H1 (cell line): Measurements from ENCODE around the gene LRRC26. TPM values are rescaled to one million over a fixed set of nuclear protein-coding genes. Genes with fewer than 3 reads are reported as not detected.

Experiments
- CTCF ChIA-PET: fragments of 300-600 bp; sonication (Branson Sonifier 250); formaldehyde crosslinking; loops from one replicate; lab custom pipeline; 2021; ENCODE audit not compliant: partially characterized antibody; lab: Charles Lee
- POLR2A ChIA-PET: fragments of 300-600 bp; sonication (Branson Sonifier 250); formaldehyde crosslinking; loops from one replicate; lab custom pipeline; 2021; ENCODE audit warnings: inconsistent platforms; ENCODE audit not compliant: partially characterized antibody; lab: Charles Lee
- DNase-seq, 2 experiments: peaks; one replicate each; pipeline versions ENCODE4 v3.0.0 to v3.0.0-alpha.2; 2010 to 2022; ENCODE audit warnings: low spot score in 2 of 2, low read depth in 1 of 2, mixed read lengths in 1 of 2
- FAIRE-seq: peaks from 2 replicates; lab custom pipeline; 2011; peaks lifted over from hg19 to GRCh38; lab: Jason Lieb, UNC
- H2AFZ ChIP-seq: 2 replicates; pipeline ENCODE4 v1.8.1; 2012; ENCODE audit warnings: low read length, inconsistent platforms
- H2AK5ac ChIP-seq: 2 replicates; pipeline ENCODE4 v1.6.1; 2013; ENCODE audit warnings: low read depth, low read length
- H2BK120ac ChIP-seq: replicated peaks from 2 replicates; pipeline ENCODE3; 2013; ENCODE audit warnings: low read depth, low read length, inconsistent platforms
- H2BK12ac ChIP-seq: 2 replicates; pipeline ENCODE4 v1.6.1; 2013; ENCODE audit warnings: low read depth, low read length
- H2BK15ac ChIP-seq: 2 replicates; pipeline ENCODE4 v1.6.1; 2013; ENCODE audit warnings: low read length
- H2BK20ac ChIP-seq: 2 replicates; pipeline ENCODE4 v1.6.1; 2013; ENCODE audit warnings: low read length
- H2BK5ac ChIP-seq: 2 replicates; pipeline ENCODE4 v1.6.1; 2013; ENCODE audit warnings: low read depth, low read length
- H3K14ac ChIP-seq: 2 replicates; pipeline ENCODE4 v1.6.1; 2013; ENCODE audit warnings: inconsistent platforms; ENCODE audit not compliant: insufficient read length
- H3K18ac ChIP-seq: 2 replicates; pipeline ENCODE4 v1.6.1; 2013; ENCODE audit warnings: low read length; ENCODE audit errors: extremely low read depth
- H3K23ac ChIP-seq: 2 replicates; pipeline ENCODE4 v1.6.1; 2013; ENCODE audit warnings: inconsistent platforms; ENCODE audit not compliant: insufficient read length
- H3K23me2 ChIP-seq: 2 replicates; pipeline ENCODE4 v1.6.1; 2013; ENCODE audit warnings: low read depth, low read length
- H3K27ac ChIP-seq: 2 replicates; pipeline ENCODE4 v1.6.1; 2011; ENCODE audit warnings: low read depth, low read length, inconsistent platforms
- H3K27me3 ChIP-seq, 4 experiments: replicated peaks in 1 of 4; 1 replicate in 1 of 4; 2 replicates in 3 of 4; pipeline versions ENCODE4 v1.6.1 to v1.8.1; 2011 to 2013; ENCODE audit warnings: low read length in 3 of 4, mild to moderate bottlenecking in 3 of 4, inconsistent platforms in 2 of 4, mixed read lengths in 2 of 4, moderate library complexity in 1 of 4; ENCODE audit not compliant: control insufficient read depth in 3 of 4, insufficient read depth in 3 of 4; ENCODE audit errors: extremely low read depth in 1 of 4
- H3K36me3 ChIP-seq, 4 experiments: 2 replicates each; pipeline versions ENCODE4 v1.6.1 to v1.8.1; 2011 to 2013; ENCODE audit warnings: mild to moderate bottlenecking in 4 of 4, low read length in 3 of 4, moderate library complexity in 2 of 4, control low read depth in 1 of 4, inconsistent platforms in 1 of 4; ENCODE audit not compliant: insufficient read depth in 4 of 4, control insufficient read depth in 2 of 4
- H3K4ac ChIP-seq: replicated peaks from 2 replicates; pipeline ENCODE3; 2013; ENCODE audit warnings: low read length, low read depth, mixed read lengths, inconsistent platforms; ENCODE audit not compliant: insufficient read length
- H3K4me1 ChIP-seq, 4 experiments: replicated peaks in 1 of 4; 1 replicate in 1 of 4; 2 replicates in 3 of 4; pipeline versions ENCODE4 v1.6.1 to v1.8.1; 2011 to 2013; ENCODE audit warnings: low read length in 3 of 4, inconsistent platforms in 2 of 4, mixed read lengths in 1 of 4; ENCODE audit not compliant: insufficient read depth in 4 of 4, control insufficient read depth in 3 of 4
- H3K4me2 ChIP-seq, 2 experiments: 2 replicates each; pipeline versions ENCODE4 v1.6.1 to v1.8.1; 2011 to 2013; ENCODE audit warnings: low read depth in 2 of 2, low read length in 2 of 2, control low read depth in 1 of 2, inconsistent platforms in 1 of 2, mild to moderate bottlenecking in 1 of 2; ENCODE audit not compliant: insufficient read depth in 1 of 2
- H3K4me3 ChIP-seq, 4 experiments: fragments of 200-600, 300-600 bp in 1 of 4; sonication (generic), shearing (Covaris generic), sonication (Bioruptor Twin) in 1 of 4; 2 replicates each; pipeline versions ENCODE4 v1.5.1 to v1.8.1; 2011 to 2016; ENCODE audit warnings: low read length in 4 of 4, low read depth in 3 of 4, control low read depth in 2 of 4, inconsistent platforms in 2 of 4, mild to moderate bottlenecking in 2 of 4, mixed read lengths in 1 of 4, moderate library complexity in 1 of 4; ENCODE audit not compliant: insufficient read depth in 2 of 4; ENCODE audit errors: extremely low read depth in 1 of 4
- H3K56ac ChIP-seq: replicated peaks from 2 replicates; pipeline ENCODE3; 2013; ENCODE audit warnings: low read depth, mild to moderate bottlenecking, mixed read lengths, low read length, inconsistent platforms; ENCODE audit not compliant: insufficient read length
- H3K79me1 ChIP-seq: 2 replicates; pipeline ENCODE4 v1.6.1; 2013; ENCODE audit warnings: low read depth, low read length, control low read depth
- H3K79me2 ChIP-seq, 2 experiments: 2 replicates each; pipeline versions ENCODE4 v1.6.1 to v1.8.1; 2012 to 2013; ENCODE audit warnings: low read length in 2 of 2, mild to moderate bottlenecking in 2 of 2, inconsistent platforms in 1 of 2; ENCODE audit not compliant: insufficient read depth in 2 of 2, control insufficient read depth in 1 of 2
- H3K9ac ChIP-seq, 4 experiments: replicated peaks in 1 of 4; 1 replicate in 1 of 4; 2 replicates in 3 of 4; pipeline versions ENCODE4 v1.6.1 to v1.8.1; 2011 to 2013; ENCODE audit warnings: low read depth in 3 of 4, low read length in 3 of 4, control low read depth in 2 of 4, mild to moderate bottlenecking in 2 of 4, moderate library complexity in 2 of 4, inconsistent platforms in 1 of 4; ENCODE audit errors: extremely low read depth in 1 of 4
- H3K9me3 ChIP-seq, 2 experiments: 2 replicates each; pipeline versions ENCODE4 v1.6.1 to v1.8.1; 2012 to 2013; ENCODE audit warnings: mild to moderate bottlenecking in 2 of 2, moderate library complexity in 2 of 2, control low read depth in 1 of 2, inconsistent platforms in 1 of 2, low read depth in 1 of 2, low read length in 1 of 2, mixed read lengths in 1 of 2; ENCODE audit not compliant: insufficient read depth in 2 of 2
- H4K20me1 ChIP-seq, 2 experiments: replicated peaks in 1 of 2; 2 replicates each; pipeline versions ENCODE3 to v1.8.1; 2011 to 2013; ENCODE audit warnings: inconsistent platforms in 2 of 2, low read length in 2 of 2, mild to moderate bottlenecking in 1 of 2; ENCODE audit not compliant: insufficient read depth in 2 of 2, control insufficient read depth in 1 of 2
- H4K5ac ChIP-seq: 2 replicates; pipeline ENCODE4 v1.6.1; 2013; ENCODE audit warnings: low read length, low read depth, mixed read lengths, inconsistent platforms; ENCODE audit not compliant: insufficient read length
- H4K8ac ChIP-seq: 2 replicates; pipeline ENCODE4 v1.8.0; 2013; ENCODE audit warnings: mild to moderate bottlenecking, moderate library complexity, low read length, inconsistent platforms; ENCODE audit not compliant: insufficient read depth; ENCODE audit errors: extremely low read depth
- H4K91ac ChIP-seq: replicated peaks from 2 replicates; pipeline ENCODE3; 2013; ENCODE audit warnings: low read length, mixed read lengths, inconsistent platforms; ENCODE audit not compliant: insufficient read length
- BRCA1 ChIP-seq: IDR thresholded peaks from 2 replicates; pipeline ENCODE4 v1.6.1; 2012; ENCODE audit warnings: low read depth, low read length, improper control_type of control experiment
- TAF7 ChIP-seq: optimal IDR thresholded peaks from 2 replicates; pipeline ENCODE3; 2011; ENCODE audit warnings: low read depth, mild to moderate bottlenecking, inconsistent platforms, low read length, moderate library complexity, borderline replicate concordance
- YY1 ChIP-seq: IDR thresholded peaks from 2 replicates; pipeline ENCODE4 v1.6.1; 2011; ENCODE audit warnings: low read depth, mild to moderate bottlenecking, low read length
- WGBS, 2 experiments: shearing (Covaris generic) in 1 of 2; methylation state at CpG; one replicate each; pipeline versions ENCODE4 v1.1.6 to v1.1.7; 2013 to 2015; ENCODE audit warnings: low lambda C conversion rate in 2 of 2, mixed read lengths in 2 of 2, inconsistent platforms in 1 of 2, low coverage in 1 of 2, missing lambda C conversion rate in 1 of 2; ENCODE audit not compliant: insufficient replicate concordance in 2 of 2, insufficient coverage in 1 of 2, insufficient read length in 1 of 2; ENCODE audit errors: extremely low coverage in 1 of 2, missing lambda C conversion rate in 1 of 2; 5-methylcytosine and 5-hydroxymethylcytosine counted together
- polyA plus RNA-seq, 7 experiments: library from polyadenylated mRNA; depleted of rRNA in 3 of 7; stranded (reverse) in 5 of 7; unstranded in 2 of 7; fragments of >200 nt in 5 of 7; fragments of 200-250 nt in 2 of 7; gene quantifications; 1 replicate in 5 of 7; 2 replicates in 1 of 7; 4 replicates in 1 of 7; pipeline versions ENCODE4 v1.2.1 to v1.2.3, GENCODE V29; 2011 to 2013; ENCODE audit warnings: missing spikeins in 2 of 7, mixed read lengths in 2 of 7
- total RNA-seq: library from RNA; stranded (reverse); fragmentation: NEBNext Ultra II Directional; extraction: Animal tissue kit (Norgen Biotek cat#: 25700); gene quantifications from 2 replicates; pipeline ENCODE4 v1.2.1, GENCODE V29; 2021
- TF ChIP-seq, protein P1 (sequence below), 3 experiments: IDR thresholded peaks; 1 replicate in 2 of 3; 2 replicates in 1 of 3; pipeline versions ENCODE4 v1.5.1 to v1.6.1; 2011; ENCODE audit warnings: low read length in 3 of 3, mild to moderate bottlenecking in 3 of 3, inconsistent platforms in 2 of 3, low read depth in 1 of 3, moderate library complexity in 1 of 3; ENCODE audit not compliant: insufficient read depth in 1 of 3; ENCODE audit errors: control extremely low read depth in 1 of 3

Gene LRRC26
- total and polyA plus RNA-seq, 2 of the 8 experiments (the other 6 are each of a cell fraction or from before 2014, with no cell fraction given): 0.34 to 0.85 TPM

DNA sequence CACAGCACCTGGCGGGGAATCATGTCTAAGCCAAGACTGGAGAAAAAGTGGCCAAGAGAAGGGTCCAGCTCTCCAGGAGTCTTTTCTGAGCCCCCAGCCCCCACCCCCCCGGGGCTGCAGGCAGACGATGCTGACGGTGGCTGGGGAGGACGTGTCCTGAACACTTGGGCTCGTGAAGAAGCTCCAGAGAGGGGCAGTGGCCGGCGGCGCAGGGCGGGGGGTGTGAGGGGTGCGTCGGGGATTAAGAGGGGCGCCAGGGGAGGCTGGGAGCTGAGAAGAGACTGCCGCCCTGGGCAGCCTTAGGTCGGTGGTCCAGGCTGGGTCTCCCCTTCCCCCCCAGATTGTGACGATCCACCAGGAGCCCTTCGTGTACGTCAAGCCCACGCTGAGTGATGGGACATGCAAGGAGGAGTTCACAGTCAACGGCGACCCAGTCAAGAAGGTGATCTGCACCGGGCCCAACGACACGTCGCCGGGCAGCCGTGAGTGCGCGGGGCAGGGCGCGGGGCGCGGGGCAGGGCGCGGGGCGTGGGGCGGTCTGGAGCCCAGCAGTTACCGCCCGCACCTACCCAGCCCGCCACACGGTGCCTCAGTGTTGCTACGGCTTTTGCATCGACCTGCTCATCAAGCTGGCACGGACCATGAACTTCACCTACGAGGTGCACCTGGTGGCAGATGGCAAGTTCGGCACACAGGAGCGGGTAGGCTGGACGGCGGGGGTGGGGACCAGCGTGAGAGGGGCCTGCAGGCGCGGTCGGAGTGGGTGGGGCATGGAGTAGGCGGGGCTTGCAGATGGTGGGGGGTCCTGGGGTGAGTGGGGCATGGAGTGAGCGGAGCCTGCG lies 8.9 kb downstream of the LRRC26 start:
- Histone ChIP-seq H2BK5ac (no peak overlapping the region), H2BK20ac (no peak overlapping the region), H2AK5ac (no peak overlapping the region), H3K27ac (no peak overlapping the region), H2BK12ac (no peak overlapping the region), H2BK15ac (0 out of 2 replicates have a peak overlapping the region, but pooled peaks have one; percentile 40), H3K36me3 (no peaks in the 10 kb centered on the region), H2AFZ (no peak overlapping the region), H3K23me2 (peaks cover 10% of the 10 kb centered on the region; the same call in 1 of the 2 replicates), H4K5ac (no peak overlapping the region), H3K9me3 (no peaks in the 10 kb centered on the region)
- TF ChIP-seq BRCA1 (no peak), TAF7 (no peak), YY1 (no peak)
- TF ChIP-seq, protein P1, sequence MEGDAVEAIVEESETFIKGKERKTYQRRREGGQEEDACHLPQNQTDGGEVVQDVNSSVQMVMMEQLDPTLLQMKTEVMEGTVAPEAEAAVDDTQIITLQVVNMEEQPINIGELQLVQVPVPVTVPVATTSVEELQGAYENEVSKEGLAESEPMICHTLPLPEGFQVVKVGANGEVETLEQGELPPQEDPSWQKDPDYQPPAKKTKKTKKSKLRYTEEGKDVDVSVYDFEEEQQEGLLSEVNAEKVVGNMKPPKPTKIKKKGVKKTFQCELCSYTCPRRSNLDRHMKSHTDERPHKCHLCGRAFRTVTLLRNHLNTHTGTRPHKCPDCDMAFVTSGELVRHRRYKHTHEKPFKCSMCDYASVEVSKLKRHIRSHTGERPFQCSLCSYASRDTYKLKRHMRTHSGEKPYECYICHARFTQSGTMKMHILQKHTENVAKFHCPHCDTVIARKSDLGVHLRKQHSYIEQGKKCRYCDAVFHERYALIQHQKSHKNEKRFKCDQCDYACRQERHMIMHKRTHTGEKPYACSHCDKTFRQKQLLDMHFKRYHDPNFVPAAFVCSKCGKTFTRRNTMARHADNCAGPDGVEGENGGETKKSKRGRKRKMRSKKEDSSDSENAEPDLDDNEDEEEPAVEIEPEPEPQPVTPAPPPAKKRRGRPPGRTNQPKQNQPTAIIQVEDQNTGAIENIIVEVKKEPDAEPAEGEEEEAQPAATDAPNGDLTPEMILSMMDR (IDR thresholded peaks at IDR 0.05; ENCODE audit: control extremely low read depth in 1 of 3, insufficient read depth in 1 of 3, low read depth in 1 of 3, low read length in 3 of 3): peak in 1 of 3 experiments; percentile 9; a peak in 1 of 4 replicates
- TF ChIP-seq, all 59 proteins: peak for 1
- Histone ChIP-seq H3K79me2 (no peaks in the 10 kb centered on the region), H3K18ac (no peak overlapping the region; the same call in 1 of the 2 replicates), H3K27me3 (peaks cover 52 to 96% (median 89%) of the 10 kb centered on the region in 4 experiments), H3K23ac (no peak overlapping the region), H4K8ac (no peak overlapping the region), H3K79me1 (no peaks in the 10 kb centered on the region; the same call in 1 of the 2 replicates), H3K4me1 (peaks cover 0 to 13% (median 12%) of the 10 kb centered on the region in 4 experiments; a peak in 6 of 7 replicates), H3K56ac (no peak overlapping the region), H4K20me1 (peaks cover 0 to 20% of the 10 kb centered on the region in 2 experiments), H3K14ac (no peak overlapping the region), H4K91ac (no peak overlapping the region), H3K4me3 (peak overlapping the region in 1 of 4 experiments; percentile 38; a peak in 1 of 8 replicates), H3K4me2 (peak overlapping the region; percentile 50 to 90), H3K4ac (no peak overlapping the region), H3K9ac (no peak overlapping the region), H2BK120ac (no peak overlapping the region)
- peak in 1 of 2 experiments; percentile 76 for DNase-seq
- CTCF ChIA-PET: interaction anchor here (0.8 to 4.0 kb wide), 10 partner anchors 11 to 180 kb away, joined by 3 to 16 read pairs (median 4); partner anchors contain the start of genes CYSRT1, GRIN1 and TMEM210
- POLR2A ChIA-PET: interaction anchor here (1.2 to 2.0 kb wide), 2 partner anchors 16 to 80 kb away, joined by 3 to 5 read pairs; partner anchors contain the start of gene TUBB4B
- 58% methylated on average over 26 of the region's 56 CpGs; no CpG with 5 or more reads in 1 of the 2 experiments for WGBS, 2 experiments
- no peak for FAIRE-seq
